CD4-positive, alpha-beta T cell treated with Interleukin-6 for 4 hours (primary cell): ENCODE data around the gene SHISAL1.

Source experiments
- DNase-seq: peaks from one replicate; pipeline ENCODE4 v3.0.0-alpha.2; 2020; ENCODE audit warnings: mixed read lengths

SHISAL1 gene

DNA sequence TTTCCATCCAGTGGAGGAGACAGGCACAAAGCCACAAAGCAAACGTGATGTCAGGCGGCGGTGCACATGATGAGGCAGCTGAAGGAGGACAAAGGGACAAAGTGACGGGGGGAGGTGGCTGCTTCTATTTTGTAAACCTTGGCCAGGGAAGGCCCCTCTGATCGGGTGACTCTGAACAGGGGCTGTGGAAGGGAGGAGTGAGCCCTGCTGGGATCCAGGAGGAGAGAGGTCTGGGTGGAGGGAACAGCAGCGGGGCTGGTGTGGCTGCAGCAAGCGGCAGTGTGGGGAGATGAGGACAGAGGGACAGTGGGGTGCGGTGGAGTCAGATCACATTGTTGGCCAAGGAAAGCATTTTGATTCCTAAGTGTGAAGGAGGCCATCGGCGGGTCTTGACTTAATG lies 36.7 kb downstream of the SHISAL1 start:
- no peak for DNase-seq

DNA sequence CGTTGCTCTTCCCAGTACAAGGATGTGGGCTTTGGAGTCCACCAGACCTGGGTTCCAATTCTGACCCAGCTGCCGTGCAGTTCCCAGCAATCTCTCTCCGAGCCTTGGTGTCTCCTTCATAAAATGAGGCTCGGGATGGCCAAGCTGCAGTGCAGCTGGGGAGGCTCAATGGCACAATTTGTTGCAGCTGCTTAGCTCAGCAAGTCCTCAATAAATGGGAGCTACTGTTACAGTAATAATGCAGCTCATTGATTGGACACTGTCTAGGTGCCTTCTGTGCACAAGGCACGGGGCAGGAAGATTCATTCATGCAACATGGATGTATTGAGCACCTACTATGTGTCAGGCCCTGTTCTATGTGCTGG lies 37.1 kb downstream of the SHISAL1 start:
- no peak for DNase-seq

DNA sequence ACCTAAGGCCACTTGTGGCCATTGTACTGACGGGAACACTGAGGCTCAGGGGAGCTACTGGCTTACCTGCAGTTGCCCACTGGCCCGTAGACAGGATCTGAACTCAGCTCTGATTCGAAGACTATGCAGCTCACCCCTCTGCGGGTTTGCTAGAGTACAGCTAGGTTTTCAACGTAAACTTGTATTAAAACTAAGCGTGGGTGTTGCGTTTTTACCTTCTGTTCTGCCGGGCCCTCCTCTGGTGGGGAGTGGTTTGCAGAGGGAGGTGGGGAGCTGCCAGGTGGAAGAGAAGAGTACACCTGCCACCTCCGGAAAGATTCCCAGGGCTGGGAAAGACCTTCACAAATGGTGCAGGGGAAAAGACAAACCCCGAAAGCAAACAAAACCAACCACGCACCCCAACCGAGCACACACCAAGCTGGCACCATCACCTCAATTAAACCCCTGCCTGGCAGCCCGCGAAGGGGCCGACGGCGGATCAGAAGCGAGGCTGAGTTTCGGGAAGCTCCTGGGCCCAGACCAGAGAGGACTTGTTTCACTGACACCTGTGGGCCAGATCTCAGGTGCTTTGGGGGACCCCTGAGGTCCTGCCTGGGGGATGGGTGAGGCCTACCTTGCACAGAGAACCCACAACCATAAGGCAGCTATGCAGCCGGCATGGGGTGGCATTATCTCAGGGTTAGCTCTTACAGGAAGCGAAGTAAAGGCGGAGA lies 37.7 kb downstream of the SHISAL1 start:
- no peak for DNase-seq

DNA sequence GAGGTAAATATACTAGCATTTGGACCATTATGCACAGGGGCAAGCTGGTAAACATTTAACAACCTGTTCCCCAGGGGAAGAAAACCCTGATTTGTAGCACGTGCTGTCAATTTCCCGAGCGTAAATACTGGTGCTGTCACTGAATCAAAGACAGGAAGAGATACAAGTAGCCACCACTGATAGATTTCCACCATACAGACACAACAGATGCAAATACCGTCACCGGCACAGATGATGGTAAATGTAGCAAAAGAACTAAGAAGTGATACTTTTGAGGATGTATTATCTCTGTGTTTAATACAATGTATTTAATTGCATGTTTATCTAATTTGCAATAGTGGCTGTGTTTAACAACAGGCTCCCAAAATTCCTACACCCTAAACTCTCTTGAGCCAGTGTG lies 39.6 kb downstream of the SHISAL1 start:
- no peak for DNase-seq

DNA sequence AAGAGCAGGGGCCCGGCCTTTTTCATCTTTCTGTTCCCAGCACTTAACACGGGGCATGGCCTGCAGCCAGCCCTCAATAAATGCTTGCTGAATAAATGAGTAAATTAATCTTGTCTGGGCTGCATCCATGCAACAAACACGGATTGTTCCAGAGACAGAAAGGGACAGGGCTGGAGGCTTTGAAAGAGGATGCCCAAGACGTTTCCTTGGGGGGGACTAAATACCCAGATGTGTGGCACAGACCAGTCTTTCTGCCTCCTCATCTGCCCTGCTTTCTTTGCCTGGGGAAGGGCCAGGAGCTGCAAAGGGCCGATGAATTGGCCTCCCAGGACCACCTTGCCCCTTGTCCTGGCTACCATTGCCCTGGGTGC lies 40.4 kb downstream of the SHISAL1 start:
- DNase-seq: no peak

DNA sequence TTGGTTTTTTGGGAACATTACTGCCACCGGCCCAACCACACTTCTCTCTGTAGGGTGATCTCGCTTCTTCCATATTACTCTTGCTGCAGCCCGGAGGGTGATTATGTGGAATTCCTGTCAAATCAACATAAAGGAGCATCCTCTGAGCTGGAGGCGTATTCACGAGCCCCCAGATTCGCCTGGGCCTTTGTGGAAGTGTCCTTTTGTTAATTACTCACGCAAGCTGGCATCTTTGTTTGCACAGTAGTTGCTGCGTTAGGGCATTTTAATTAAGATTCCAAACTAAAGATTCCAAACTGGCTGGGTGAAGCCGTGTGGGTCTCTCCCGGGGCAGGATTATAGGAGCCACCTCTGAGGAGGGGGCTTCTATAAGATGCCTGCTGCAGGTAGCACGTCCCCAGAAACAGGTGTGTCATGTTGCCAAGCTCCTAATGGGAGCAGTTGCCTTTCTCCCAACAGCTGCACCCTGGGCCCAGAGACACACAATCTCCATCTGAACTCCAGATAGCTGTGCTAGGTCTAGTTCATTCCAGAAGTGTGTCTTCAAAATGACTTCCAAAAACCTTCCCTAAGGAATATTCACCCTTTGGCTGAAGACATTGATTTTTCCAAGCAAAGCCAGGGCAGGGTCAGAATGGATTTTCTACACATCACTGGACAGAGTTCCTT lies 40.9 kb downstream of the SHISAL1 start:
- no peak for DNase-seq

DNA sequence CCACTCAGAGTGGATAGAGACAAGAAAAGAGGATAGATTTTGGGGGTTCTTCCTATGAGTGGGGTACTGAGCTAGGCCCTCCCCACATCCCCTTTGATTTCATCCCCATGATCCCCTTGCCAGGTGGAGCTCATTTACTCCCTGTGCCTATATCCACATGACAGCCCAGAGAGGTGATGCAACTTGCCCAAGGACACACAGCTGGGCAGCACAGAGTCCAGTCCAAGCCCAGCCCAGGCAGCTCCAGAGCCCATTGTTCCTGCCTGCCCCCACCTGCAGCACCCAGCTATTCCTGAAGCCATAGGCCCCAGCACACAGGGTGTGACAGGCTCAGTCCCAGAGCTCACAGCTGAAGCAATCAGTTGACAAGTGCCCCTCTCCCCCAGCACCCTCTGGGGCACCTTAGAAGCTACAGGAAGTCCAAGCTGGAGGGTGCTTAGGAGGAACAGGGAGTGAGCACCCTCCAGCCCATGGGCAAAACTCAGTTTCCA lies 41.7 kb downstream of the SHISAL1 start:
- DNase-seq: no peak

DNA sequence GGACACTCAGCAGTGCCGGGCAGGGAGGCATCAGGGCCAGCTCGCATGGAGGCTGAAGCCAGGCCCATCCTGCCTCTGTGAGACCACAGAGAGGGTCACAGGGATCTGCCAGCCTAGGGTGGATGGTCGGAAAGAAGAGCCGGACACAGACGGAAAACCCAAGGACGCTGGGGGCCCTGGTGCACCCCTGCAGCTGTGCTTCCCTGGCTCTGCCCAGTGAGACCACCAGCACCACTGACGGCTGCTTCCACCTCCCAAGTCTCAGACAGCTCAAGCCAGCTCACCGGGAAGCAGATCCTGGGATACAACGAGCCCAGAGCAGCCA lies 42.2 kb downstream of the SHISAL1 start:
- no peak for DNase-seq

DNA sequence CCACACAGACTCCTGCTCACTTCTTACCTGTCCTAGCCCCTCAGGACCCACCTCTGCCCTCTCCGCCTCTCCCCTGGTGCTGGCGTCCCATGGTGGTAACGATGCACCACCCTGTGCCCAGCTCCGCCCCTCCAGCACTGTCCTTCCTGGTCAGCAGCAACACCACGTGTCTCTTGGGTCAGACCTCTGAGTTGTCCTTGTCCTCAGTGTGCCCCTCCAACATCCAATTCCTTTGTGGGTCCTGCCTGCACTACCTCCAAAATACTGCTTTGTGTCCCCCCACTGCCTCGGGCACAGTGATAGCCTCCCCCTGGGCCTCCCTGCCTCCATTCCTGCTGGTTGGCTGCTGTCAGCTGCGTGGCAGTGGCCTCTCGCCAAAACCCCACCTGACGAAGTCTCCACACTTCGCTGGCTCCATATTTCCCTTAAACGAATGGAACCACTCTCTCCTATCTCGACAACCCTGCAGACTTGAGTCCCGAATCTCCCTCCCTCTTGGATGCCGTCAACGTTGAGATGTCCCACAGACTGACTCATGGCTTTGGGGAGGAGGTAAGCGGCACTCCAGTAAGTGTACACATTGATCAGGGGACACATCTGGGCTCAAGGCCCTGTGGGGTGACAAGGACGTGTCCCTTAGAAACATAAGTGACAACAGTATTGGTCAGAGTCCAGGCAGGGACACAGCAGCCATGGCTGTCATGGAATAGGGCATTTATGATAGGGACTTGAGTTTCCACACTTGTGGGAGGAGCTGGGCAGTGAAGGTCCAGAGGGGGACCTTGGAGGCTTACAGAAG lies 42.8 kb downstream of the SHISAL1 start:
- DNase-seq: no peak

DNA sequence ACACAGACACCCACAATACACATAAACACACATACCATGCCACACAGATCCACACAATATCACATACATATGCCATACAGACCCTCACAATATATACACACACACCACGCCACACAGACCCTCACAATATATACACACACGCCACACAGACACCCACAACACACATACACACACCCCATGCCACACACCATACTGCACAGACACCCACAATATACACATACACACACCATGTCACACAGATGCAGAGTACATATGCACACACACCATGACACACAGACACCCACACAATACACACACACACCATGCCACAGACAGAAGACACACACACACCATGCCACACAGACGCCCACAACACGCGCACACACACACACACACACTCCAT lies 43.6 kb downstream of the SHISAL1 start:
- DNase-seq: no peak

DNA sequence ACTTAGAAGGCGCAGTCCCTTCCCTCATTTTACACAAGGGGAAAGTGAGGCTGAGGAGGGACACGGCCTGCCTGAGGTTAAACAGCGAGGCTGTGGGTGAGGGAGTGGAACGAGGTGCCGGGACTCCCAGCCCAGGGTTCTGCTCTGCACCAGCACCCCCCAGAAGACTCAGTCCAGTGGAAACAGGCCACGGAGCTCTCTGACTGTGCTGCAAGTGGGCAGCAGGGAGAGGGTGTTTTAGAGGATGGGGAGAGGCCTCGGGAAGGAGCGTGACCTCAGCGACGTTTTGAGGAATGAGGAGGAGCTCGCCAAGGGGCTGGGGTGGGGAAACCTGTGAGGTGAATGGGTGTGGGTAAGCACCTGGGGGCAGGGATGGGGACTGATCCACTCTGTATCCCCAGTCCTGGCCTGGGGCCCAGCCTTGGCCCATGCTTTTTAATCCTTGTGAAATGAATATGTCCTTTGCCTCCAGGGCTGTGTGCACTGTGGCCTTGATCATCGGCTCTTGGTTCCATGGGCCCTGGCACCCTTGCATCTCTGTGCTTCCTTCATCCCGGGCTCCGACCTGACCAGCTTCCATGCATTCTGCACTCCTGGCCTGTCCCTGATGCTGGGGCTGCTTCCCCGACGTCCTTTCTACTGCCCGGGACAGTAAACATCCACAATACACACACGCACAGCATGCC lies 44.2 kb downstream of the SHISAL1 start:
- DNase-seq: no peak

DNA sequence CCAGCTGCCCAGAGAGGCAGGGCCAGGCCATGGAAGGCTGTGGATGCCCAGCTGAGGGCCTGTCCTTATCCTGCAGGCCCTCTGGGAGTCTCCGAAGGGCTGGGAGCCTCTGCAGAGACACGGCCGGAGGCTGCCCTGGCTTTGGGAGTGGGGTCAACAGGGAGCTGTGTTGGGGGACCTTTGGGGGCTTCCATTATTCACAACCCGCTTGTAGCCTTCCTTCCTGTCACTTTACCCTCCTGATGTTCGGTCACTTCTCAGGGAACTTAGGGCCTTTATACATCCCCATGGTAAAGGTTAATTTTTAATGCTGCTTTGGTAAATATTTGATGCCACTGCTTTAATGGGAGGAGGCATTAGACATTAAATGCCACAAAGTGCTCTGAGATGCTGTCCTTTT lies 44.9 kb downstream of the SHISAL1 start:
- DNase-seq: no peak

DNA sequence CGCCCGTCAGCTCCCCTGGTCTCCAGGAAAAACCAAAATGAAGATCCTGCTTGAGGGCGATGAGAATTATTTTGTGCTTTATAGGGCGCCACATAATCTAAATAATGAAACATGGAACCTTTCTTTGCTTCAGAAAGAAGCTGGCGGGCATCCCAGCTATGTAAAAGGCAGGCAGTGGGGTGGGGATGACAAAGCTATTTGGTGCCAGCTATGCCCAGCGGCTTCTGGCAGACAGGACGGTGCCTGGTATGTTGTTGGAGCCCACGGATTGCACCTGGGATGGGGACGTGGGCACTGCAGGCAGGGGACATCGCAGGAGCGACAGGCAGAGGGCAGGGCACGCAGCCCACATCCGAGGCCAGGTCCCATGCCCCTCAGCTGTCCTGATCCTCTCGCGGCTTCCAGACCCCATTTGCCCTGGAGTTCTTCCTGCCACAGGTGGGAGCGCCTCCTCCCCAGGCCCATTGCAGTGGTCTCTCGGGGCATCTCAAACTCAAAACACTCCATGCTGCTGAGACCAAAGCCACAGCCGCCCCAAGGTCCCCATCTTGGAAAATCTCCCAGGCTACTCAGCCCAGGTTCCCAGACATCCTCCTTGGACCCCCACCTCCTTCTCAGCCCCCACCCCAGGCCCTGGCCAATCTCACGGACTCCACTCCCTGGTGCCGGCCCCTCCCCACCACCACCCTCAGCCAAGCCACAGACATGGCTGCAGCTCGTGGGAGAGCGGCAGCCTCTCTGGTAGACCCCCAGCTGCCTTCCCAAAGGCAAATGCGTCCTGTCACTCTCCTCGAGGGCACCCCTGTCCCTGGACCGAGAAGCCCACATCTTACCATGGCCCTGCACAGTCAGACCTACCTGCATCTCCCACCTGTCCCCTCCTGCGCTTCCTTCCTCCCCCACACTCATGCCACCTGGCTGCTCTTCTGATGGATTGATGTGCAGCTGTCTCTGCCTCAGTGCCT lies 45.7 kb downstream of the SHISAL1 start:
- no peak for DNase-seq

DNA sequence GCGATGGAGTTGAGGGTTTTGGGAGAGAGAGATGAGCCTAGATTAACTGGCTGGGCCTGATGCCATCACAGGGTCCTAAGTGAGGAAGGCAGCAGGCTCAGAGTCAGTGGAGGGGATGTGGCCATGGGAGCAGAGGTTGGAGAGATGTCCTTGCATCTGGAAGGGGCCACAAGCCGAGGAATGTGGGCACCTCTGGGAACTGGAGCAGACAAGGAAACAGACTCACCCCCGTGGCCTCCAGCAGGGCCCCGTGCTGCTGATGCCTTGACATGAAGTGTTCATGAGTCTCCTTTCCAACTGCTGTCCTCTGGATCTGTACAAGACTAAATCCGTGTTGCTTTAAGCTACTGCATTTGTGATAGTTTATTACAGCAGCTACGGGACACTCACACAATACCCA lies 49.2 kb downstream of the SHISAL1 start:
- no peak for DNase-seq

DNA sequence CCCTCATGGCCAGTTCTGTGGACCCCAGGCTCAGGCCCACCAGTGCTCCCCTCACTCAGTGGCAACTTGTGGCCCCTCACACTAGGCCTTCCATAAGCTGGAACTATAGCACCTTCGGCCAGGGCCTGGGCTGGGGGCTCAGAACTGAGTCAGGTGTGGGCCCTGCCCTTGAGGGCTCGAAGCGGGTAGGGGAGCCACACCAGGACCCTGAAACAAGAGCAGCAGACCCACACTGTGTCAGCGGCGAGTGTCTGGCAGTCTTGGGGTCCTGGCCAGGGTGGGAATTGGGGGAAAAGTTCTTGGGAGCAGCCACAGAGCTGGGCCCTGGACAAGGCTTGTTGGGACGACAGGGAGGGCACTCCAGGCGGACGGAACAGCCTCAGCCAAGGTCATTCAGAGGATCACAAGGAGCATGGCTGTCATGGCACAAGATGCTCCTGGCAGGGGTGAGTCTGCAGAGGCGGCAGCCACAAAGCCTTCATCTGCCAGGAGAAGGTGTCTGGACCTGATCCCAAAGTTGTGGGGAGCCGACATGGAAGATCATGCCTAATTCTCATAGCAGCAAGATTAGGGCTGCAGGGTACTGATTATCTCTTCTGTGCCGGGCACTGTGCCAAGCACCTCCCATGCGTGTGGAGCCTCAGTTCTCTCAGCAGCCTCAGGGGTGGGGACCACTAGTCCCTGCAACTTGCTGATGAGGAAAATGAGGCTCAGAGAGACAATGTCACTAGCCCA lies 50.7 kb downstream of the SHISAL1 start:
- no peak for DNase-seq

DNA sequence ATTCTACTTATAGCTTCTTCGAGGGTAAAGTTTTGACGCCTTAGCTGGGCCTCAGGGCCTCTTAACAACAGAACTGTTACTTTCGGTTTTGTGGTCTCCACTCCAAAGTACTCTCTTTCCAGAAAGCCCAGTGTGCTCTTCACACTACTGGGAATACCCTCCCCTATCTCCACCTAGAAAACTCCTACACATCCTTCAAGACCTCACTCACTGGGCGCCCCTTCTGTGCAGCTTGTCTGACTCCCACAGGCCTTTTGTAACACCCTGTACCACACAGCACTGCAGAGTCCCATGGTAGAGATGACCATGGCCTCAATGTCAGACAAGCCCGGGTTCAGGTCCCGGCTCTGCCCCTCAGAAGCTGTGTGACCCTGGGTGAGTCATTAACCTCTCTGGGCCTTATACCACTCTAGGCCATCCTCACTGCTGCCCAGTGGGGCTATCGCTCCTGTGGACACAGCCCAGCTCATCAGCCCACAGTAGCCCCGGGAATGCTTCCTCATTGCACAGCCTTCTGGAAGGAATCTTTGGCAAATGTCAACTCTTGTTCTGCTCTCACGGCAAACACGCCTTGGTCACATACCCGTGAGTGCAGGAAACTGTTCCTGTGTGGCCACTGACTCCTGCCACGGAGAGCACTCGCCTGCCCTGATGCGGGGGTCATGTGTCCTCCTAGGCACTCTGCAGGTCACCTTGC lies 51.4 kb downstream of the SHISAL1 start:
- DNase-seq: no peak

DNA sequence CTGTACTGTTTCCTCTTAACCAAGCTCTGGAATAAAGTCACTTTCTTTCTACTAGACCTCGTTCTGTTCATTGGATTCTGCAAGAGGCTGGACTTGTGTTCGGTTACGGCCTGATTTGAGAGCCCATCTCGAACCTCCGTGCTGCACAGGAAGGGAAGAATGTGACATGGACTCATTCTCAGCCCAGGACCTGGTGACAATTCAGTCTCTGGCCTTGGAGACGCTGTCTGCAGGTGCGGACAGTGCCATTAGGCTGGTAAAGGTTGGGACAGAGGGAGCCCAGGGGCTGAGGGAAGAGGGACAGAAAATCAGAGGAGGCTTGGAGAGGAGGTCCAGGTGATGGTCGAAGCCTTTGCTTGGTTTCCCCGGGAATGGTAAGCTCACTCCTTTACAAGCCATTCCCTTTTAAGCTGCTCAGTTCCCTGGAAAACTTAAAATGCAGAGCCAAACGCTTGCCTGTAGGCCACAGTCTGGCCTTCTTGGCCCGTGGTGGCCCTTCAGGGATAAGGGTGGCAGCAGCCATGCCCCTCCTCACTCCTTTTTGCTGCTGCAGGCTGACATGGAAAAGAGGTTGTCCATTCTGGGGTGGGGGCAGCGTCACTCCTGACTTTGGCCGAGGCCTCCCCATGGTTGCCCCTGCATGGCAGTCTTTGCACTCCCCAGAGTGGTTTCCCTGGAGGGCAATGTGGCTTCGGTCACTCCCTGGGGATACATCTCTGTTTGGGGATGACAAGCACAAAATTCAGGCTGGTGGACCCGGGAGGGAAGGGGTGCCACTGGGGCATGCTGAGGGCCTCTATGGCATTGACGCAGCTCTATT lies 52.3 kb downstream of the SHISAL1 start:
- DNase-seq: no peak

DNA sequence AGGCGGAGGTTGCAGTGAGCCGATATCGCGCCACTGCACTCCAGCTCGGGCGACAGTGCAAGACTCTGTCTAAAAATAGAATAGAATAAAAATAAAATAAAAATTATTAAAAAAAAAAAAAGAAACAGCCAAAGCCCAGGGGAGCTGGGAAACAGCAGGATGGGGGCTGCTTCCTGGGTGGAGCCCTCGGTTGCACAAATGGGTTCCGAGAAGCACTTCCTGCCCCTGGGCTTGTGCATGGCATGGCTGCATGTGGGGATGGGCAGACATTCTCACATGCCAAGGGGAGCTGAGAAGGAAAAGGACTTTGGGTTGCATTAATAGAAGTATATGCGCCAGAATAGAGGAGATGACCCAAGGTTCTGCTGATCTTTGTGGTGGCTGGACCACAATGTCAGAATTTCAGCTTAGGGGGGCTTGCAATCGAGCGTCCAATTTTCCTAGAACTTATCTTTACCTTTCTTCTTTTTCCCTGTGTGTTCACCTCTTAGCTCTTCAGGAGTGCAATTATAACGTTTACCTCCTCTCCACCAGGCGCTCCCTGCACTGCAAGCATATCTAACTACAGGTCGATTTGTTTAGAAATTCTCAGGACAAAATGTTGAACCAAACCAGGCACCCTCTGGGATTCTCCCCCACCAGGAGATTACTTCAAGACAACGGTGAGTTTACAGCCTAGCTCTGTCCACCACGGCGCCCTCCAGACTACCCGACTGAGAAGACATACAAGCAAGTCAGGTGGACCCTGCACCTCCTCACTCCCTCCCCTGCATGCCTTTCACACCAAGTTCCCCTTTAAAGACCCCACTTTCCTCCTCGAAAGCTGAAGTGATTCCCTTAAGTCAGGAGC lies 53.2 kb downstream of the SHISAL1 start:
- no peak for DNase-seq
